HG03135 (cell line): ENCODE measurements around the gene PHF13.
"Not testable (repeated sequence)": the region's sequence is repeated elsewhere in the genome, so short reads cannot be mapped to it uniquely, and the experiment has no call there.

Experiments used
- ATAC-seq: cut with Tn5 transposase; IDR thresholded peaks from one replicate; pipeline ENCODE4 v1.9.1; 2021; ENCODE audit warnings: mild to moderate bottlenecking, moderate library complexity; ENCODE audit not compliant: unreplicated experiment

Gene PHF13

GRCh38 chr1:6627031-6627430 is 13.5 kb downstream of the PHF13 start:
- ATAC-seq: no peak

GRCh38 chr1:6627841-6628545 is 14.5 kb downstream of the PHF13 start:
- no peak for ATAC-seq

- ATAC-seq: no peak
Observed at GRCh38 chr1:6628971-6629479, 15.5 kb downstream of the PHF13 start.

- no peak for ATAC-seq
Observed at GRCh38 chr1:6630027-6630426, 16.5 kb downstream of the PHF13 start.

- no peak for ATAC-seq
Observed at GRCh38 chr1:6631058-6631457, 17.5 kb downstream of the PHF13 start.

GRCh38 chr1:6632588-6633514 is 19.3 kb downstream of the PHF13 start:
- no peak for ATAC-seq

- no peak for ATAC-seq
Observed at GRCh38 chr1:6634371-6635052, 21.0 kb downstream of the PHF13 start.

- ATAC-seq: no peak
Observed at GRCh38 chr1:6635161-6635909, 21.8 kb downstream of the PHF13 start.

- ATAC-seq: no peak
Observed at GRCh38 chr1:6635910-6636760, 22.6 kb downstream of the PHF13 start.

- not testable (repeated sequence) for ATAC-seq
Observed at GRCh38 chr1:6636778-6637177, 23.2 kb downstream of the PHF13 start.

- ATAC-seq: no peak
Observed at GRCh38 chr1:6637770-6638169, 24.2 kb downstream of the PHF13 start.

- no peak for ATAC-seq
Observed at GRCh38 chr1:6638226-6638625, 24.7 kb downstream of the PHF13 start.

- ATAC-seq: not testable (repeated sequence)
Observed at GRCh38 chr1:6640867-6641266, 27.3 kb downstream of the PHF13 start.

GRCh38 chr1:6645018-6645417 is 31.5 kb downstream of the PHF13 start:
- no peak for ATAC-seq

- no peak for ATAC-seq
Observed at GRCh38 chr1:6646499-6647148, 33.1 kb downstream of the PHF13 start.

GRCh38 chr1:6648556-6648955 is 35.0 kb downstream of the PHF13 start:
- no peak for ATAC-seq

- no peak for ATAC-seq
Observed at GRCh38 chr1:6651909-6652308, 38.4 kb downstream of the PHF13 start.

- no peak for ATAC-seq
Observed at GRCh38 chr1:6652986-6653385, 39.5 kb downstream of the PHF13 start.
